NCI-H2107 (cell line): Measurements from ENCODE around the gene TRAPPC10.

ENCODE experiments used
- DNase-seq: peaks from one replicate; lab custom pipeline; 2025; lab: John Stamatoyannopoulos, UW

The TRAPPC10 gene

DNA sequence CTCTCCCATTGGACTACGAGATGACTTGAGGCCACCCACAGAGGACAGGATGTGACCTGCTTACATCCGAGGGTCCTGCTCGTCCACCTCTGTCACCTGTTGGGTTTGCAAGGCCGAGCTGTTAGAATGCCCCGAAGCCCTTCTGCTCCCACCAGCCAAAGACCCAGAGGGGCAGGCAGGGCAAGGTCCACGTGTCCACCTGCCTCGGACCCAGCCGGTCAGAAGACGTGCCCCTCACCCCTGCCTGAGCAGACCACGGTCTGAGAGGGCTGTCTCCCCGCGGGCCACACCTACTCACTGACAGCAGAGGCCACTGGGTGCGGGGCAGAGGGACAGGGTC lies 30.3 kb upstream of the TRAPPC10 start:
- no peak for DNase-seq

DNA sequence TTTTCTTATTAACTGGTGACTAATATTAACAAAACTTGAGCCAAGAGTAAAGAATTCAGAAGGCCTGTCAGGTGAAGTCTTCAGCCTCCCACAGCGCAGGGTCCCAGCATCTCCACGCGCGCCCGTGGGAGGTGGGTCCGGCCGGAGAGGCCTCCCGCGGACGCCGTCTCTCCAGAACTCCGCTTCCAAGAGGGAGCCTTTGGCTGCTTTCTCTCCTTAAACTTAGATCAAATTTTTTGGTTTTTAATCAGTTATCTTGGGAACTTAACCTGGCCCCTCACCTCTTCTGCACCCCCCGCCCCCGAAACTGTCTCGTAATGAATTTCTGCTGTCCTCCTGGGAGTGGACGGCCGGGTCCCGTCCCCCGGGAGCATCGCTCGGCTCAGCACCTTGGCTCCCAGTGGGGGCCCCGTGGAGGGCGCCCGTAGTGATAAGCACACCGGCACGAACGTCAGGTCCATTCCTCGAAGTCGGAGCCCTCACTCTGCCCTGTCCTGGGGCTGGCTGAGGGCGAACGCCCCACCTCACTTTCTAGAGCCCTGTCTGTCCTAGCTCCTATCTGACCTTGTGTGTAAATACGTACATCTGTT lies 29.5 kb upstream of the TRAPPC10 start:
- no peak for DNase-seq

- DNase-seq: no peak
Observed at GRCh38 chr21:43983390-43983789, 28.7 kb upstream of the TRAPPC10 start.

- no peak for DNase-seq
Observed at GRCh38 chr21:43983860-43984420, 28.2 kb upstream of the TRAPPC10 start.

- no peak for DNase-seq
Observed at GRCh38 chr21:43984905-43985689, 27.0 kb upstream of the TRAPPC10 start.

DNA sequence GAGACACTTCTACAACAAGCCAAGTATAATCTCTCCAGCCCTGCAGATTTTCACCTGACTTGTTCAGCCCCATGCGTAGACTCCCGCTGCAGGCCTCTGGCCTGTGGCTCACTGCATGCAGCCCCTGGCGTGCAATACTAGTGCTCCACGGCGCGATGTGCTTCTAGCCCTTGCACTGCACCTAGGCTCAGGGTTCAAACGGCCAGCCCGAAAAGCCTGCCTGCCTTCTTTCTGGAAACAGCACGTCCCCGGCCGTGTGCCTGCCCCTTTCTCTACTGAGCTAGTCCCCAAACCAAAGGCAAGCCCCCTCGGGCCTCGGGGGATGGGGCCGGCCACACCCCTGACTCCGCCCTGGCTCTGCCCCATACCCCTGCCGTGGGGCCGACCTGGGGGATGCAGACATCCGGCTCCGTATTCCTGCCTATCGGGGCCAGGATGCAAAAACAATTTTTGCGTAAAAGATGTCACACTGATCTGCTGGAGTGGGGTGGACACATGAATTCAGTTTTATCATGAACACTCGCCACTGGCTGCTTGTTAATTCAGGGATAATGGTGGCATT lies 26.3 kb upstream of the TRAPPC10 start:
- DNase-seq: no peak

DNA sequence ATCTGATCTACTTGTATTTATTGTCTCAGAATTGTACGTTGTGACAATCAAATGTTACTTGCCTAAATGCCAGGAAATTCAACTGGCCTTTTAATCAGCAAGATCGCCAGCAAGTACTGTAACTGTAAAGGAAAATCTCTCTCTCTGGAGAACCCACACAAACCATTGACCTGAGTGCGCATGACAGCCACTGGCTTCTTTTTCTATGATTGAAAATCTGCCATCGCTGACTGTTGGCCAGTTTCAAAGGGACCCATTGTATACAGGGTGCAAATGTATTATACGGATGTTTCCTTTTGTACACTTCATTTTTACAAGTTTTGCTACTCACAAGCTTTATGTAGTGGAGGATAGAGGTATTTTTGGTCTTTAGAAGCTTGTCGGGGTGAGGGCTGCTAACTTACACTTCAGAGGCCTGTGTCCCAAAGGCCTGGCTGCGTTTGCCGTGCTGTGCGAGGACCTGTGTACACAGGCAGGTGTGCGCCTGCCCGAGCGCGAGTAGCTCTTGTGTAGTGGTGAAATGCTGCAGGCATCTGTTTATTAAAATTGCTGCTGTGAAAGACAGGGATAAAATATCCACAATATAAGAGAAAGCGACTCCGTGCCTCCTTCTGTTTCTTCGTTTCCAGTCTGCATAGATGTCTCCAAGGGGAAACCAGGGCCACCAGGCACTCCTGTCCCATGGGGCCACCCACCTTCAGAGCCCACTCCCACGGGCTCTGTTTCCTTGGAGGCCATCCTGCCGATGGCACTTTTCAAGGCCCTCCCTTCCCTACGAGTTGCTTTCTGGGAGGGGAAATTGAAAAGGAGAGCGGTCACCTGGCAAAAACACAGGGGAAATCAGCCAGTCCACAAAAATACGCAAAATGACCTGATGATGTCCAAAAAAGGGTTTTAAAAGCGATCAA lies 25.3 kb upstream of the TRAPPC10 start:
- no peak for DNase-seq

DNA sequence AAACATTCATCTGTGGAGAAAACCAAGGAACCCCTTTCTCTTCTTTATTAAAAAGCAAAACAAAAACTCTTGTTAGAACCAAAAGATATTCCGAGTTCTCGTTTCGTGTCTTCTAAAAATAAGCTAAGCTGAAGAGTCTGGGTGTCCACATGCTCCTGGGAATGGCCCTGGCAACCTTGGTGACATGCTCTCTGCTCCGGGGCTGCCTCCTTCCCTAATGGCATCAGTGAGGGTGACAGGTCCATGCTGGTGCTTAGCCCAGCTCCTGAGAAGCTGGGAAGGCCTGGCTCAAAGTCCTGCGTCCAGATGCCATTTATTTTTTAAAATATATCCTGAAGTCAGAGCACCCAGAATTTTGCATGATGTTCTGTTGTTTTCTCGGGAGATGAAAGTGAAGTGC lies 24.6 kb upstream of the TRAPPC10 start:
- no peak for DNase-seq

DNA sequence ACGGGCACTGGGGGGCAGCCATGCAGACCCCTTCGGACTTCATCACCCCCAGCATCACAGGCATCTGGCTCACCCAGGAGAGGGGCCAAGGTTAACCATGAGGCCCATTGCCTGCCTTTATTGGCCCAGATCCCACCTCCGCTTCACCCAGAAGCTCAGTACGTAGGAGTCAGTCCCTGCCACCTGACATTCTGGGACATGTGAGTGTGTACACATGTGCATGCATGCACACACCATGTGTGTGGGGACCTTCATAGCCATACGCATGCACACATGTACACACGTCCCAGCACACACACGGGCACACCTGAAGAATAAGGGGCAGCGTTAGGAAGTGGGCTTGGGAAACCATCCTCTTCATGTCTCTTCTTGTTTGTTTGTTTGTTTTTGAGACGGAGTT lies 24.1 kb upstream of the TRAPPC10 start:
- DNase-seq: no peak

GRCh38 chr21:43988506-43989230 lies 23.4 kb upstream of the TRAPPC10 start:
- no peak for DNase-seq

DNA sequence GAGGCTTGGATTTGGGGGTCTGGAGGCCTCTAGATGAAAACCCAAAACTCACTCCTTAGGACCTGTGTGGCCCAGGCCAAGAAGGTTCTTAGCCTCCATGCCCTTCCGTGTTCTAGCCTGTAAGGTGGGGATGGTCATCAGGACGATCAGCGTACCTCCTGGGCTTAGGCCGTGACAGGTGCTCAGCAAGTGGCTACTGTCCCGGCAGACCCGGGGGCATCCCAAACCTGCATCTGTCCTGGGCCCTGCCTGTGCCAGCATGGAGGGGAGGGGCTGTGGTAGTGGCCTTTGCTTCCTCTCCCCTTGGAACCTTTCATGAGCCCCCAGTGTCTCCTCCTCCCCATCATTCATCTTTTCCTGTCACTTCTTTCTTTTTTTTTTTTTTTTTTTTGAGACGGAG lies 22.7 kb upstream of the TRAPPC10 start:
- no peak for DNase-seq

DNA sequence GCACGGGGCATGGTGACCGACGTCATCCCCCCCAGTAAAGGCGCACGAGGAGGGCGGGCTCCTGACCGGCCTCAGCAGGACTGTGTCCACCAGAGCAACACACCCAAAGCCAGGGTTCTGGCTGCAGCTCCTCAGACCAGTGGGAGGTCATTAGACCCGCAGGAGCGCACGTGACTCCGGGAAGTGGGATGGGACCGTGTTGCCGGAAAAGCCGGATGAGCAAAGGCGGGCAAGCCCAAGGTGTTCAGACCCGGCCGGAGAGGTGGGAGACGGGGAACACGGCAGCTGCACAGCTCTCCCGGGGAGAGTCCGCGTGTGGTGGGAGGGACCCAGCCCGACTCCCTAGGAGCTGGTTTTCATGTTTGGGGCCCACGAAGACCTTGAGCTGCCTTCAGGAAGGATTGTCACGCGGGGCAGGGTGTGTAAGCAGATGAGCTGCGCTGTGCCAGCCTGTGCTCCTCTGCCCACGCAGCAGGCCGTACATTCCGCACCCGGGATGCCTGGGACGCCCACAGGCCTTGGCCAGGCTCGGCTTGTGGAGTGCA lies 20.6 kb upstream of the TRAPPC10 start:
- no peak for DNase-seq

DNA sequence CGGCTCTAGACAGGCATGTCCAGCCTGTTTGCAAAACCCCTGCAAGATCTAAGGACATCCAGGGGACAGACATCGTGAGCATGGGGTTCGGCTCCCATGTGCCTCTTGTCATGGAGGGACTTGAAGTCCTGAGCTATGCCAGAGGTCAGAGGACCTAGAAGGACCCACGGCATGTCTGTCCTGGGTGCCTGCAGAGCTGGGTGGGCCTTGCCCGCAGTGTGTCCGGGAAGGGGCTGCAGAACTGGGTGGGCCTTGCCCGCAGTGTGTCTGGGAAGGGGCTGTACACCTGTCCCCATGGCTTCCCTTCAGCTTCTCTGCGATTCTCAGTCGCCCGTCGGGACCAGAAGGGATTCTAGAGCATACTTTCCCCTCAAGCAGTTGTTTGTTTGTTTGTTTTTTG lies 20.0 kb upstream of the TRAPPC10 start:
- no peak for DNase-seq

DNA sequence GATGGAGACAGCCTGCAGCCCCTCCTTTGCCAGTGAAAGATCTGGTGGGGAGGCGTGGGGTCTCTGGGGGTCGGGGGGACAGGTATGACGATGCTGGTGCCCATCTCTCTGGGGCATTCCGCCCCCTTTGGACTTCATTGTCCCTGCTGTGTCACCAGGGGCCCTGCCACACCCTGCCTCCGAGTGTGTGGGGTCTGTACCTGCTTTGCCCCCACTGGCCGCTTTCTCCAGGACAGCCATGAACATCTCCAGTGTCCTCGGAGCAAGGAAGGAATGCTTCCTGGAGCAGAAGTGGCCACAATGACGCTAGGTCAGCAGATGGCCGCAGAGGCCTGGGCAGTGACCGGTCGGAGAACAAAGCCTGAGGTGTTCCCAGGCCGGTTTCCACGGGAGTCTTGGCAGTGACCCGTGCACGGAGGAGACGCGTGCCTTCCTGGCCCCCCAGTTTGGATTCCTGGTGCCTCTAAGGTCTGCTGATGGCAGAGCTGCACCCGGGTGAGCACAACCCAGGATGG lies 18.6 kb upstream of the TRAPPC10 start:
- no peak for DNase-seq

GRCh38 chr21:43994085-43994484 lies 18.0 kb upstream of the TRAPPC10 start:
- DNase-seq: no peak

GRCh38 chr21:43994646-43995045 lies 17.5 kb upstream of the TRAPPC10 start:
- DNase-seq: no peak

- no peak for DNase-seq
Observed at GRCh38 chr21:43995521-43996105, 16.5 kb upstream of the TRAPPC10 start.

DNA sequence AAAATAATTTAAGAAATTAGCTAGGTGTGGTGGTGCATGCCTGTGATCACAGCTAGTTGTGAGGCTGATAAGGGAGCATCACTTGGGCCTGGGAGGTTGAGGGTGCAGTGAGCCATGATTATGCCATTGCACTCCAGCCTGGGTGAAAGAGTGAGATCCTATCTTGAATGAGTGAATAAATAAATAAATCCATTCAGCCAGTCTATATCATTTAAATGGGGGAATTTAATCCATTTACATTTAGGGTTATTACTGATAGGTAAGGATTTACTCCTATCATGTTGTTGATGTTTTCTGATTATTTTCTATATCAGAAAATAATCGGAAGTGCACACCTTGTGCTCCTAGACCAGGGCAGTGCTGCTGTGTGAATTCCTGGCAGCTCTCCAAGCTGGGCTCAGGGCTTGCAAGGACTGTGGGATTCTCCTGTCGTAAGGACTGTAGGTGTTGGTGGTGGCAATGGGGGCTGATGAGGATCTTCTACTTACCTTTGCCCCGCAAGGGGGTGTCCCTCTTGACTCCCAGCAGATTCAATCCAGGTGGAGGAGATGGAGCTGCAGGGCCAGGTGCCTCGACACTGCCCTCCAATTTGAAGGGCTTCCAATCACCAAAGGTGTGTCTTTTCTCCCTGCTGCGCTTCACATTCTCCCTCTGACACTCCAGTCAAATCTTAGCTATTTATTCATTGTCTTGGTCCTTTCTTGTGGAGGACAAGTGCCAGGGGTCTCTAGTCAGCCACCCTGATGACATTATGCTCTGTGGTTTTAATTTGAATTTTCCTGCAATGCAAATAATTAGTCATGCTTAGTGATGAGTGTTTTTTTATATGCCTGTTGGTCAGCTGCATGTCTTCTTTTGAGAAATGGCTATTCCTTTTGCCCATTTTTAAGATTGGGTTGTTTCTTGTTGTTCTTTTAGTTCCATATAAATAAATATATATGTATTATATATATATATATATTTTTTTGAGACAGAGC lies 14.1 kb upstream of the TRAPPC10 start:
- no peak for DNase-seq

DNA sequence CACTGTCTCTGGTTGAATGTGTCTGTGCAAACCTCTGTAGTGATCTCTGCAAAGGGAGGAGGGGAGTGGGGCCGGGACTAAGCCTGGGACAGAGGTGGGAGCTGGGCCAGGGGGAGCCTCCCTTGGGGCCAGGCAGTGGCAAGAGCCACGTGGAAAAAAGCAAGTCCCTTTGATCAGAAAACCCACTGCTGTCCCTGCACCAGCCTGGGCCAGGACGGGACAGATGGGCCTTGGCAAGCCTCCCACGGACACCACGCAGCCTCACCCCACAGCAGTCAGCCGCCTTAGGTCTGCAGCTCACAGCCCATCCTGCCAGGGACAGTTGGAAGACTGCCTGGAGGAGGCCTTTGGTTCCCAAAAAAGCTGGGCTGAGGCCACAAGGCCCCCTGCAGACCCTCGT lies 11.7 kb upstream of the TRAPPC10 start:
- DNase-seq: no peak

GRCh38 chr21:44002511-44002910 lies 9.6 kb upstream of the TRAPPC10 start:
- no peak for DNase-seq
